Measurements from ENCODE around the gene ELL. TPM values are rescaled to one million over a fixed set of nuclear protein-coding genes. Genes with fewer than 3 reads are reported as not detected.

ELL gene
- total RNA-seq, result 15.5 and 18.2 TPM in 2 replicates
- polyA plus RNA-seq, result 9.9 and 13.4 TPM in 2 replicates
- 6.0 and 8.9 TPM in 2 replicates for polyA plus RNA-seq (2011; cell fraction: cytosol; rRNA removed)
- 17.1 and 19.4 TPM in 2 replicates for polyA plus RNA-seq (2011; cell fraction: nucleus; rRNA removed)
- polyA plus RNA-seq (2012), result 8.3 and 9.7 TPM in 2 replicates
- polyA minus RNA-seq, result 8.3 and 11.7 TPM in 2 replicates
- 7.1 TPM for polyA minus RNA-seq (2011; cell fraction: cytosol; rRNA and poly(A)+ RNA removed)
- 11.2 and 18.2 TPM in 2 replicates for polyA minus RNA-seq (2011; cell fraction: nucleus; rRNA and poly(A)+ RNA removed)
- Bru-seq, nascent RNA, result percentile 64 among the genes with signal in this experiment
- BruChase-seq, experiment 1, labeled RNA remaining after a 6-hour chase, result percentile 70 among the genes with signal in this experiment
- BruChase-seq, experiment 2, labeled RNA remaining after a 2-hour chase, result percentile 61 among the genes with signal in this experiment
- long read RNA-seq, full-length matches to known transcripts, result 18 of 29 reads
- long read RNA-seq, partial matches to known transcripts, result 7 of 29 reads
- long read RNA-seq, other reads (novel, unspliced or antisense), result 4 of 29 reads

- Histone ChIP-seq H3K36me3 (ENCODE audit: control insufficient read depth in 2 of 2, extremely low read depth in 1 of 2, insufficient read depth in 2 of 2, low read length in 2 of 2) (no peaks in the 10 kb centered on the region), H3K79me2 (ENCODE audit: control insufficient read depth, insufficient read depth, low read length) (peaks cover 44% of the 10 kb centered on the region), H3K9ac (replicated peaks; ENCODE audit: extremely low read depth, insufficient read depth, low read length) (peak within 1 kb of the TSS; percentile 97), H3K4me2 (ENCODE audit: insufficient read depth, low read length) (peak within 1 kb of the TSS; percentile 94), H3K9me3 (replicated peaks; ENCODE audit: control insufficient read depth, insufficient read depth, low read length) (no peaks in the 10 kb centered on the region), H3K27me3 (ENCODE audit: control insufficient read depth in 2 of 2, insufficient read depth in 2 of 2, low read length in 2 of 2) (no peaks in the 10 kb centered on the region), H4K20me1 (replicated peaks; ENCODE audit: control insufficient read depth, extremely low read depth, insufficient read depth, low read length) (no peaks in the 10 kb centered on the region), H3K4me3 (replicated peaks in 1 of 3; ENCODE audit: insufficient read depth in 1 of 3, low read depth in 1 of 3, low read length in 3 of 3) (peak within 1 kb of the TSS; percentile 71 to 85 (median 82)), H3K9me1 (replicated peaks; ENCODE audit: control insufficient read depth, extremely low read depth, insufficient read depth, low read length) (no peaks in the 10 kb centered on the region), H2AFZ (ENCODE audit: low read depth, low read length) (peak within 1 kb of the TSS; percentile 68), H3K27ac (ENCODE audit: insufficient read depth, low read depth, low read length) (peak within 1 kb of the TSS; percentile 89), H3K4me1 (ENCODE audit: control insufficient read depth, extremely low read depth, insufficient read depth, low read length) (peaks cover 12% of the 10 kb centered on the region)
- dilution Hi-C loops (cut with MboI; ENCODE audit: extremely low pct_ligation_motif_present, low sequenced_read_pairs) (no loop called here), intact Hi-C loops (cut with micrococcal nuclease) (loop anchor here (1.0 to 2.0 kb wide), 6 partner anchors 23 to 105 kb away; partner anchors contain the start of genes KXD1 and UBA52)
- FAIRE-seq (no peak), DNase-seq (ENCODE audit: low read depth, low spot score) (no peak)
- TF ChIP-seq MYC (IDR thresholded peaks at IDR 0.05; ENCODE audit: low read depth, low read length) (no peak), POLR2A (IDR thresholded peaks at IDR 0.05; ENCODE audit: low read depth, low read length) (peak; percentile 95), POLR2AphosphoS5 (IDR thresholded peaks at IDR 0.05; ENCODE audit: insufficient read depth, low read depth, low read length) (peak; percentile 93), FOS (IDR thresholded peaks at IDR 0.05; ENCODE audit: borderline replicate concordance, insufficient read depth, low read length) (no peak)
- BruUV-seq (replicated peaks), result no TSS peak
- ChIA-PET CTCF (interaction anchor here (0.7 to 3.6 kb wide), 10 partner anchors 10 to 71 kb away, joined by 4 to 25 read pairs (median 6); partner anchors contain the start of genes KXD1 and REX1BD), POLR2A (interaction anchor here (1.3 to 2.1 kb wide), 4 partner anchors 21 to 51 kb away, joined by 3 to 8 read pairs (median 4); partner anchors contain the start of genes KXD1 and UBA52)
Observed at GRCh38 chr19:18521692-18522123, at the start of gene ELL. ELL (minus strand) TSS chr19:18522070; CDS start chr19:18522055, 15 bp downstream.

- no TSS peak for BruUV-seq (replicated peaks)
- Histone ChIP-seq H3K79me2 (ENCODE audit: control insufficient read depth, insufficient read depth, low read length) (peaks cover 16% of the 10 kb centered on the region), H2AFZ (ENCODE audit: low read depth, low read length) (no peak overlapping the region), H3K27ac (ENCODE audit: insufficient read depth, low read depth, low read length) (no peak overlapping the region), H3K27me3 (ENCODE audit: control insufficient read depth in 2 of 2, insufficient read depth in 2 of 2, low read length in 2 of 2) (no peaks in the 10 kb centered on the region), H3K4me2 (ENCODE audit: insufficient read depth, low read length) (no peak overlapping the region), H3K9ac (replicated peaks; ENCODE audit: extremely low read depth, insufficient read depth, low read length) (no peak overlapping the region), H3K9me1 (replicated peaks; ENCODE audit: control insufficient read depth, extremely low read depth, insufficient read depth, low read length) (no peaks in the 10 kb centered on the region), H3K36me3 (ENCODE audit: control insufficient read depth in 2 of 2, extremely low read depth in 1 of 2, insufficient read depth in 2 of 2, low read length in 2 of 2) (peaks cover 11 to 36% of the 10 kb centered on the region in 2 experiments), H3K4me3 (replicated peaks in 1 of 3; ENCODE audit: insufficient read depth in 1 of 3, low read depth in 1 of 3, low read length in 3 of 3) (no peak overlapping the region), H4K20me1 (replicated peaks; ENCODE audit: control insufficient read depth, extremely low read depth, insufficient read depth, low read length) (no peaks in the 10 kb centered on the region), H3K9me3 (replicated peaks; ENCODE audit: control insufficient read depth, insufficient read depth, low read length) (no peaks in the 10 kb centered on the region), H3K4me1 (ENCODE audit: control insufficient read depth, extremely low read depth, insufficient read depth, low read length) (peaks cover 12% of the 10 kb centered on the region)
- DNase-seq (ENCODE audit: low read depth, low spot score) (no peak), FAIRE-seq (no peak)
- dilution Hi-C loops (cut with MboI; ENCODE audit: extremely low pct_ligation_motif_present, low sequenced_read_pairs), result no loop called here
- TF ChIP-seq MYC (IDR thresholded peaks at IDR 0.05; ENCODE audit: low read depth, low read length), result no peak
- TF ChIP-seq EZH2 (IDR thresholded peaks at IDR 0.05; ENCODE audit: borderline replicate concordance, low read depth, low read length, severe bottlenecking), result no peak
- TF ChIP-seq MAX (IDR thresholded peaks at IDR 0.05; ENCODE audit: insufficient read depth, insufficient read length), result no peak
- no peak for TF ChIP-seq POLR2A (IDR thresholded peaks at IDR 0.05; ENCODE audit: low read depth, low read length)
- TF ChIP-seq POLR2AphosphoS5 (IDR thresholded peaks at IDR 0.05; ENCODE audit: insufficient read depth, low read depth, low read length), result no peak
- TF ChIP-seq GATA2 (IDR thresholded peaks at IDR 0.05; ENCODE audit: insufficient read depth, insufficient read length, low read depth, low read length), result no peak
- no peak for TF ChIP-seq FOS (IDR thresholded peaks at IDR 0.05; ENCODE audit: borderline replicate concordance, insufficient read depth, low read length)
- TF ChIP-seq JUN (IDR thresholded peaks at IDR 0.05; ENCODE audit: borderline replicate concordance, insufficient read depth, insufficient read length, low read depth), result no peak
- no peak for TF ChIP-seq CTCF (IDR thresholded peaks at IDR 0.05; ENCODE audit: extremely low read depth in 1 of 2, insufficient read depth in 1 of 2, low read depth in 1 of 2, low read length in 2 of 2)
- ChIA-PET CTCF (interaction anchor here (1.3 kb wide), 1 partner anchor 98 kb away, joined by 3 read pairs; no protein-coding TSS in a partner anchor), POLR2A (no interaction called here)
- intact Hi-C loops (cut with micrococcal nuclease), result no loop called here
Observed at GRCh38 chr19:18568367-18568766, 46.5 kb upstream of the ELL start.
